GM21529 (cell line): ENCODE measurements around the gene CD9.
"Not testable (repeated sequence)": the region's sequence is repeated elsewhere in the genome, so short reads cannot be mapped to it uniquely, and the experiment has no call there.

Experiments used
- ATAC-seq: cut with Tn5 transposase; IDR thresholded peaks from one replicate; pipeline ENCODE4 v1.9.1; 2021; ENCODE audit not compliant: unreplicated experiment

Gene CD9

GRCh38 chr12:6198556-6198955 lies 1.6 kb upstream of the CD9 start:
- no peak for ATAC-seq

DNA sequence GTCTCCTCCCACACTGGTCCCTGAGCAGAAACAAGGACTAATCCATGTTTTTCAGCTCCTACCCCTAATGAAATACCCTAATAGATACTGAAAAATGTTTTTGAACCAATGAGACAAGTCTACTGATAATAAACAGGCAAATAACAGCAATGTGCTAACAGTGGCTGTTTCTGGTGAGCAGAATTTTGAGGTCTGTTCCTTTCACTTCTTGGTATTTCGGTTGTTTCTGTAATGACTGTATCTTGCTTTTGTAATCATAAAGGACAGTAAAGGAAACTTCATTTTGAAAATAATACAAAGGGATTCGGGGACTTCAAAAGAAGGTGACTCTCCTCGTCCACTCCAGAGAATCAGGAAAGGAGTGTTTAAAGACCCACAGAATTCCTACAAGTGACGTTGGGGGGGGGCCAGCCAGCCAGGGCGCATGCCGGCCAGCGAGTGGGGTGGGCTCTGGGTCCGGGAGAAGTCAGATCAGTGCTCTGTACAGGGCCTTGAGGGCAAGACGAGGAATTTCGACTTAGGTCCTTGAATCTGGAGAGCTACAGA lies 1.1 kb upstream of the CD9 start:
- ATAC-seq: no peak

DNA sequence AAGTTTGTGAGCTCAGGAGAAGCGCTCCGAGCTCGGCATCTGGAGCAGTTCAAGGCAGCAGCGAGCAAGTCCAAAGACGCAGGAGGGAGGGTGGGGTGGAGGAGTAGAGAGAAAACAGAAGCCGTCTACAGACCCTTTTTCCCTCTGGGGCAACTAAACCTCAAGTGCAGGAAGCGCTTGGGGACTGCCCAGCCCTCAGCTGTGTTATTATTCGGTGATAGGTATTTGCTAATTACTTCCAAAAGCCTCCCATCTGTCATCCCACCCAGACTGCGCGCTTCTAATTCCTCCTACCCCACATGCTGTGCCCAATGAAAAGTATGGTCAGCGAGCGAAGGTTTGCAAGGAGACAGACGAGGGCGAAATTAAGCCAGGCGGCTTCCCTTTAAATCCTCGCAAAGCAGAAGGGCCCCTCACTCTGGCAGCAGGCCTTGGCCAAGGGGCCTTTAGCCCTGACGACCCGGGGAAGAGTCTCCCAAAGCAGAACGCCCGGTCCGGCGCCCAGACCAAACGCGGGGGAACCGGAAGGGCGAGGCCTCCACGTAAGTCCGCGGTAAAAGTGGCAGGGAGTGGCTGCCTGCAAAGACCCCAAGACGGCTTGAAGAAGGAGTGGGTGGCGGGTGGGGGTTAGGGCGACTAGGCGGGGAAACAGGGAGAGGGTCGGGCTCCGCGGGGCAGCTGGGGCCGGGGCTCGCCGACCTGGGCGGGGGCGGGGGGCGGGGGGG lies 507 bp upstream of the CD9 start:
- ATAC-seq: no peak

GRCh38 chr12:6201213-6201608 lies 1.0 kb downstream of the CD9 start:
- ATAC-seq: no peak

DNA sequence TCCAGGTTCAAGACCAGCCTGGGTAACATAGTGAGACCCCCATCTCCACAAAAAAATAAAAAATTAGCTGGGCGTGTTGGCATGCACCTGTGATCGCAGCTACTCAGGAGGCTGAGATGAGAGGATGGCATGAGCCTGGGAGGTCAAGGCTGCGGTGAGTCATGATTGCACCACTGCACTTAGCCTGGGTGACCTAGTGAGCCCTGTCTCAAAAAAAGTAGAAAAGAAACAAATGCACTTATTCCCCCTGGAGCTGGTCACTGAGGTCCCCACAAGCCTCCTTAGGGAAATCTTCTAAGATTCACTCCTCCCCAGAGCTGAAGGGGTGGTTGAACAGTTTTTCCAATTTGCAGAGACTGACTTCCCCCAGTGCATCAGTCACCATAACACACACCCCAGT lies 1.6 kb downstream of the CD9 start:
- no peak for ATAC-seq

DNA sequence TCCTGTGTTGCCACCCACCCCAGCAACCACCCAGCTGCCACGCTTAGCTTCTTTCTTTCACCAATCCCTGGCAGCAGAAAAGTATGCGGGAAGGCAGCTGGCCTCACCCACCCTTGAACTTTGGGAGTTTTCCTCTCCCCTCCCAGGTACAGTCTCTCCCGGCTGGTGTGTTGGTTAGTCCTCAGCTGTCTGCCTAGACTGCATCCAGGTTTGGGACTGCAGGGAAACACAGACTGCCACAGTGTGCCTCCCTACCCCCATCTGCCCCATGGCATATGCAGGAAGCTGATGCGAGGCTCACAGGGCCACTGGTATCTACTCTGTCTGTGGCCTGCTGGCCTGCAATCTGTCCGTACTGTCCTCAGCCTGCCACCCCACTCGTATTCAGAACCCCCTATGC lies 2.1 kb downstream of the CD9 start:
- ATAC-seq: no peak

DNA sequence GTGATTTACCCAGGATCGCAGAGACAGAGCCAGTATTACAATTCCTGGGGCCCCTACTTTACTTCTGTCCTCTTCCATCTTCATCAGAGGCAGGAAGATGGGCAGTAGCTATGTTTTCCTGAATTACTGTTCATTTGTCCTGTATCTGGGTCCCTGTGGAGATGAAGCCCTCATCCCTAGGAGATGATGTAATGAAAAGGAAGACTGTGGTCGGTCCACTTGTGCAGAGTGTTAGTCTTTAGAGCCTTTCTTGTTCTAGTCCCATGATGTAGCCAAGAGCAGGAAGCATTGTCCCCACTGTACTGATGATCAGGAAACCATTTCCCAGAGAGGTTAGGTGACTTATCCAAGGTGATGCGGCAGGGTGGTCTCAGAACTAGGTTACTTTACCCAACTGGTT lies 2.6 kb downstream of the CD9 start:
- ATAC-seq: no peak

DNA sequence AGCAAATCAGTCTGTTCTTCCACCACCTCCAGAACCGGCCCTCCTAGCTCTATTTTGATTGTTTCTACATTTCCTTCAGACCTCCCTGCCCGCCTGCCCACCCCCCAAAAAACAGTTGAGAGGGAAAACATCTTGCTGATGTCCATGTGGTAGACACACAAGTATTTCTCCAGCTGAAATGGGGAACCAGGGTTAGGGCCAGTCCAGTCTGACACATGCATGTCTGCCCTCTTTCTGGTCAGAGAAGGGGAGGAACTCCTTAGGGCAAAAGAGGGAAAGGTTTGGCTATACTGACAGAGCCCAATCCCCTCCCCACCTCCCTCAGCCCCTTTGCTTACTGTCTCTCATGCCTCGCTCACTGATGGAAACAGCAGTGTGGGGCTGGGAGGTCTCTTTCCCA lies 3.4 kb downstream of the CD9 start:
- ATAC-seq: no peak

- ATAC-seq: no peak
These were observed 4.4 kb downstream of the CD9 start for GRCh38 chr12:6204533-6205143.

GRCh38 chr12:6205144-6205539 lies 4.9 kb downstream of the CD9 start:
- no peak for ATAC-seq

GRCh38 chr12:6205761-6206160 lies 5.6 kb downstream of the CD9 start:
- no peak for ATAC-seq

GRCh38 chr12:6206327-6206726 lies 6.1 kb downstream of the CD9 start:
- no peak for ATAC-seq

DNA sequence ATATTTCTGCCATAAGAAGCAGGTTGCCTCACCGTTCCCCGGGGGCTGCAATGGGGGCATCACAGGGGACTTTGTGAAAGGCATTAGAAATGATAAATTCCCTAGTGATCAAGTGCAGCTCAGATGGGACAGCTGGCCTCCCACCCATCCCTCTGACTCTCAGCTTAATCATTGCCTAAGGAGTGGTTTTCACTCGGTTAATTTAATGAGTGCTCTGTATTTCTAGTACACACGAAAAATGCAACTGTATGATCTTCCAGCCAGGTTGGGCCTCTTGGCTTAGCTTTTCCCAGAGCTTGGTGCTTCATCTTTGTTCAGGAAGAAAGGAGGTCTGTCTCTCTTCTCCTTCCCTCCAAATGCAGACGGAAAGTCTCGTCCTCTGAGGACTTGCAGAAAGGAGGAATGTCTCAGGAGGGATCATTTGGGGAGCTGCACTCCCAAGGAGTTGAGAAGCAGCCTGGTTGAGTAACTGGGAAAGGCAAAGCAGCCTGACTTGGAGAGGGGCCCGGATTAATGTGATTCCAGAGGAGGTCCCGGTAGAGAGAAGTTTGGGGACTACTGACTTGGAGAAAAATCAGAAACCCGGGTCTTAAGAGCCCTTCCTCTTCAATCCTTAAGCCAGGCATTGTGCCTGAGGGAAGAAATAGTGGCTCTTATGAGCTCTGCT lies 7.2 kb downstream of the CD9 start:
- no peak for ATAC-seq

- ATAC-seq: no peak
These were observed 7.9 kb downstream of the CD9 start for GRCh38 chr12:6208130-6208529.

- not testable (repeated sequence) for ATAC-seq
These were observed 9.2 kb downstream of the CD9 start for GRCh38 chr12:6209428-6209827.

DNA sequence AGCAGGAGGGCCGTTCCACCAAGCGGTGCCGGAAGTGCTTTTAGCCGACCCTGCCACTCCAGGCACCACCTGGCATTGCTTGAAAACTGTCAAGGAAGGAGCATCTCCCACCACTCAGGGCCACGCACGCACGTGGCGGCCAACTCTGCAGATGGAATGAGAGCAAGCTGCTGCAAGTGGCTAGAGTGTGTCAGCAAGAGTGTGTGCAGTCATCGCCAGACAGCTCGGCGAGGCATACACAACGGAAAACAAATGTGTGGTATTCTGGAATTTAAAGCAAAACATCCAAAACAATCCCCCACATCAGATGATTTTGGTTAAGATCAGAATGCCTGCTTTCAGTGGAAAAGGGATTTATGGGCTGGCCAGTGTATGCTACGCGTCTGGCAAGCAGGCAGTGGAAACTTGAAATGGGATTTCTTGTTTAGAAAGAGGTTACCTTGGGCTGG lies 11.2 kb downstream of the CD9 start:
- ATAC-seq: no peak

DNA sequence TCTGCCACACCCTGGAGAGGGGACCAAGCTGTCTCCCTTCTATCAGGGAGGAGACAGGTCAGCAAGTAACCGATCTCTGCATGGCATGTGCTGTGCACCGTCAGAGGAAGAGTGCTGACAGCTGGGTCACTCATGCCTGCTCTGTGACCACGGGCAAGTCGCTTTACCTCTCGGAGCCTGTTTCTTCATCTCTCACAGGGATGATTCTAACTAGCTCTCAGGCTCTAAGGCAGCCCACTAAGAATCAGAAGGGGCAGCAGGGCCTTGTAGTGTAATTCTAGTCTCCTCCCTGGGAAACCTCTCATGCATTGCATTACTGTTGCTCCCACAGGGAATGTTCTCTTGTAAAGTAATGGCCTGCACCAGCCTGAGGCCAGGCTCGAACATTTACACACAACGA lies 11.9 kb downstream of the CD9 start:
- no peak for ATAC-seq

- no peak for ATAC-seq
These were observed 13.8 kb downstream of the CD9 start for GRCh38 chr12:6213969-6214368.

DNA sequence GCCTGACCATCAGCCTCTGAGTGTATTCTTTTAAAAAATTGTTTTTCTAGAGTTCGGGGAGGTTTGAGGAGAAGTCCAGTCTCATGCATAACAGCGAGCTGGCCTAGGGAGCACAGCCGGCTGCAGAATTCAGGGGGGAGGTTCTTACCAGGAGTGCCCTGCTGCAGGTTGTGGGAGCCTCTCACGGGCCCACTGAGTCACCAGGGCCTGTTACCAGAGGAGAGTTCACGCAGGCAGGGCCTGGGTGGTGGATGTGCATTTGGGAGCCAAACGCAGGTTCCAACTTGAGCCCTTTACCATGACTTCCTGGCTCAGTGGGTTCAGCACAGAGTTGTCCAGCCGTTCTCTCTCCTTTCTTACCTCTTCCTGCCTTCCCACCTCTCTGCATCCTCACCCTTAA lies 14.4 kb downstream of the CD9 start:
- ATAC-seq: no peak

- no peak for ATAC-seq
These were observed 15.1 kb downstream of the CD9 start for GRCh38 chr12:6215120-6215807.

GRCh38 chr12:6215932-6216494 lies 15.8 kb downstream of the CD9 start:
- ATAC-seq: no peak
